GM23338 (cell line): Measurements from ENCODE around the gene EVL.

Experiments used
- CREB1 ChIP-seq: fragments of 250-450 bp; sonication (Bioruptor Pico); IDR thresholded peaks from 2 replicates; pipeline ENCODE4 v1.5.0; 2020; ENCODE audit warnings: low read depth, mild to moderate bottlenecking, moderate library complexity
- CTCF ChIP-seq, 2 experiments: fragments of 200-600 bp in 1 of 2; sonication (generic) in 1 of 2; conservative IDR thresholded peaks; 2 replicates each; pipeline versions ENCODE4 v1.5.1 to v1.6.1; 2016 to 2017; ENCODE audit warnings: antibody characterized with exemption in 2 of 2, low read depth in 2 of 2, mild to moderate bottlenecking in 2 of 2, moderate library complexity in 1 of 2
- ETS1 ChIP-seq: IDR thresholded peaks from 2 replicates; pipeline ENCODE4 v1.6.1; 2016; ENCODE audit warnings: antibody characterized with exemption
- EZH2 ChIP-seq: fragments of 200-600 bp; sonication (generic); IDR thresholded peaks from one replicate; pipeline ENCODE4 v1.8.0; 2017; ENCODE audit warnings: antibody characterized with exemption, mild to moderate bottlenecking, low read depth; ENCODE audit not compliant: unreplicated experiment
- EZH2phosphoT487 ChIP-seq: fragments of 200-600 bp; sonication (generic); IDR thresholded peaks from one replicate; pipeline ENCODE4 v1.8.1; 2018; ENCODE audit warnings: antibody characterized with exemption; ENCODE audit not compliant: unreplicated experiment
- JUNB ChIP-seq: IDR thresholded peaks from one replicate; pipeline ENCODE4 v1.6.1; 2016; ENCODE audit warnings: antibody characterized with exemption; ENCODE audit not compliant: unreplicated experiment
- NANOG ChIP-seq: IDR thresholded peaks from 2 replicates; pipeline ENCODE4 v1.6.1; 2016; ENCODE audit warnings: antibody characterized with exemption, borderline replicate concordance
- POLR2AphosphoS5 ChIP-seq: IDR thresholded peaks from 2 replicates; pipeline ENCODE4 v1.6.1; 2016; ENCODE audit warnings: antibody characterized with exemption, low read depth
- REST ChIP-seq: IDR thresholded peaks from one replicate; pipeline ENCODE4 v1.6.1; 2018; ENCODE audit warnings: antibody characterized with exemption; ENCODE audit not compliant: unreplicated experiment
- STAT1 ChIP-seq: IDR thresholded peaks from one replicate; pipeline ENCODE4 v1.6.1; 2016; ENCODE audit warnings: antibody characterized with exemption; ENCODE audit not compliant: unreplicated experiment
- ZNF114 ChIP-seq: fragments of 250-450 bp; sonication (Bioruptor Pico); IDR thresholded peaks from 2 replicates; pipeline ENCODE4 v1.5.0; 2020; ENCODE audit warnings: mild to moderate bottlenecking, moderate library complexity
- ZNF331 ChIP-seq: fragments of 250-450 bp; sonication (Bioruptor Pico); IDR thresholded peaks from 2 replicates; pipeline ENCODE4 v1.5.0; 2020; ENCODE audit warnings: low read depth, mild to moderate bottlenecking, moderate library complexity
- ZNF462 ChIP-seq: fragments of 250-450 bp; sonication (Bioruptor Pico); IDR thresholded peaks from 2 replicates; pipeline ENCODE4 v1.5.0; 2020; ENCODE audit warnings: mild to moderate bottlenecking, moderate library complexity

GRCh38 chr14:100108840-100109593 is 43.8 kb downstream of the EVL start:
- no peak for TF ChIP-seq CREB1 (CRISPR knock-in tag)
- TF ChIP-seq CTCF (conservative IDR thresholded peaks at IDR 0.05; ENCODE audit: low read depth in 2 of 2) = no peak
- TF ChIP-seq EZH2 = no peak
- TF ChIP-seq NANOG = no peak
- no peak for TF ChIP-seq REST
- no peak for TF ChIP-seq POLR2AphosphoS5
- TF ChIP-seq EZH2phosphoT487 = no peak
- TF ChIP-seq ZNF331 (CRISPR knock-in tag) = no peak
- TF ChIP-seq JUNB = no peak
- no peak for TF ChIP-seq ZNF114
- TF ChIP-seq STAT1 = no peak
- no peak for TF ChIP-seq ETS1
- no peak for TF ChIP-seq ZNF462 (CRISPR knock-in tag)
